Activated CD4-positive, alpha-beta T cell treated with anti-CD3 and anti-CD28 coated beads, Interleukin-2, amount 10 ng/mL, durations not matched to agents 24 days and 14 days (primary cell): ENCODE results near the gene IQSEC1. TPM values are rescaled to one million over a fixed set of nuclear protein-coding genes. Genes with fewer than 3 reads are reported as not detected.

ENCODE experiments used
- DNase-seq: peaks from one replicate; pipeline ENCODE4 v3.0.0; 2022
- H3K27ac Mint-ChIP-seq: one replicate; pipeline ENCODE4 v1.8.0; 2022; ENCODE audit warnings: mild to moderate bottlenecking, mixed read lengths
- H3K27me3 Mint-ChIP-seq: one replicate; pipeline ENCODE4 v1.8.0; 2022; ENCODE audit warnings: mixed read lengths
- H3K36me3 Mint-ChIP-seq: one replicate; pipeline ENCODE4 v1.8.0; 2022; ENCODE audit warnings: low read depth, mild to moderate bottlenecking, mixed read lengths
- H3K4me1 Mint-ChIP-seq: one replicate; pipeline ENCODE4 v1.8.0; 2021; ENCODE audit warnings: mixed read lengths
- H3K4me3 Mint-ChIP-seq: one replicate; pipeline ENCODE4 v1.8.0; 2022; ENCODE audit warnings: mild to moderate bottlenecking, moderate library complexity, mixed read lengths
- H3K9me3 Mint-ChIP-seq: one replicate; pipeline ENCODE4 v1.8.0; 2021; ENCODE audit warnings: mixed read lengths
- intact Hi-C: fragments of 100-400 bp; cut with micrococcal nuclease; formaldehyde crosslinking; loops from one replicate; pipeline ENCODE4 v1.15.1; 2023
- total RNA-seq: library from RNA; stranded (reverse); gene quantifications from 2 replicates; pipeline ENCODE4 v1.2.3, GENCODE V29; 2022

Gene IQSEC1
- total RNA-seq, 1 donor from 2014 or later: 22.5 TPM

DNA sequence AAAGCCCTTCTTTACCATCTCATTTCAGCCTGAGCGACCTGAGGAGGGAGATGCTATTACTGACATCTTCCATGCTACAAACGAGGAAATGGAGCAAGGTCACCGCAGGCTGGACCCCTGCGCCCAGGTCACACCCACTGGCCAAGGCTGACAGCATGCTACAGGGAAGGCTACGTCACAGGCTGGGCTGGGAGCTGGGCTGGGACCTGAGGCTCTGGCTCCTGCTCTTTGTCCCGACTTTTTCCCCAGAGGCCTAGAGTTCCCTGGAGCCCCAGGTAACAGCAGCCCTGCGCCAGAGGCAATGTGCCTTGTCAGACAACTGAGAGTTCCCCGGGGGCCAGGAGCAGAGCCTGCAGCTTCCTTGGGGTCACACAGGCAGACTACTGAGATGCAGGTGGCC is 87.2 kb downstream of the IQSEC1 start:
- DNase-seq: no peak
- no peaks in the 10 kb centered on the region for H3K36me3 Mint-ChIP-seq
- intact Hi-C loops: loop anchor here (2.0 kb wide), 1 partner anchor 13 kb away; no protein-coding TSS in a partner anchor
- H3K4me1 Mint-ChIP-seq: peaks cover 20% of the 10 kb centered on the region
- H3K27ac Mint-ChIP-seq: no peak overlapping the region
- no peaks in the 10 kb centered on the region for H3K27me3 Mint-ChIP-seq
- no peak overlapping the region for H3K4me3 Mint-ChIP-seq
- H3K9me3 Mint-ChIP-seq: no peaks in the 10 kb centered on the region

- H3K4me3 Mint-ChIP-seq: no peak overlapping the region
- H3K27me3 Mint-ChIP-seq: no peaks in the 10 kb centered on the region
- H3K9me3 Mint-ChIP-seq: no peaks in the 10 kb centered on the region
- no peaks in the 10 kb centered on the region for H3K36me3 Mint-ChIP-seq
- no peak overlapping the region for H3K27ac Mint-ChIP-seq
- H3K4me1 Mint-ChIP-seq: peaks cover 19% of the 10 kb centered on the region
- no peak for DNase-seq
- intact Hi-C loops: no loop called here
Measured at GRCh38 chr3:12985148-12985547, 88.1 kb downstream of the IQSEC1 start.

DNA sequence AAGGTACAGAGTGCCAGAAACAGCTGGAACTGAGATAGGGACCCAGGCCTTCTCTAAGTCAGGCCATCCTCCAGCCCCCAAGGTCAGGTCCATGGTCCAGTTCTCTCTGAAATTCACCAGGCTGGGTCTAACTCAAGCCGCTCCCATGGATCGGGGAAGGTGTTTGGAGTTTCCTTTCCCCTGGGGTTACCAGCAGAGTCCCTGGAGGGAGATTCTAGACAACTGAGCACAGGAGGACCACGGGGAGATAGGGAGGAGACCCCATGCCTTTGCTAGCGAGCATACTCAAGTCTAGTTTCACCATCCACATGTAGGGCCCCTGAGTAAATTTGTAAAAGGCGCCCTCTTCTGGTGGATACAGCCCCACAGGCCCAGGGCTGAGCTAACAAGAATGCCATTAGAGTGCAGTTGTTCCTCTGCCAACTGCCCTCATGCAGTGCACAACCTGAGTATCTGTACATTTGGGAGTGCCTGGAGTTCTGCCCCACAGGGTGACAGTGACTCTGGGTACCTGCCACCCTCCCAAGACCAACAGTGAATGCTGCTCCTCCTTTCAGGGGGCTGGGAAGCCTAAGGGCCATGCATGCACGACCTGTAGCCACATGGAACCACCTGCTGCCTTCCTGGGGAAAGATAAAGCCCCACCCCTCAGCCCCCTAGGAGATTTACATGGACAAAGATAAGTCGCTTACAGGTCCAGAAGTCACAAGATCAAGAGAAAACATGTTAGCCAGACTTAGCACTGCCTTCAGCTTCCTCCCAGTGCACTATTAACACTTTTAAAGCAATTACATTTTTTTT is 89.0 kb downstream of the IQSEC1 start:
- no peaks in the 10 kb centered on the region for H3K36me3 Mint-ChIP-seq
- intact Hi-C loops: loop anchor here (1.0 to 5.0 kb wide), 2 partner anchors 37 to 116 kb away; no protein-coding TSS in a partner anchor
- DNase-seq: peak; percentile 87
- H3K4me1 Mint-ChIP-seq: peaks cover 19% of the 10 kb centered on the region
- no peaks in the 10 kb centered on the region for H3K9me3 Mint-ChIP-seq
- no peak overlapping the region for H3K4me3 Mint-ChIP-seq
- H3K27ac Mint-ChIP-seq: no peak overlapping the region
- H3K27me3 Mint-ChIP-seq: no peaks in the 10 kb centered on the region

- intact Hi-C loops: loop anchor here (5.0 kb wide), 1 partner anchor 36 kb away; no protein-coding TSS in a partner anchor
- H3K27me3 Mint-ChIP-seq: no peaks in the 10 kb centered on the region
- H3K4me3 Mint-ChIP-seq: no peak overlapping the region
- no peak overlapping the region for H3K27ac Mint-ChIP-seq
- H3K4me1 Mint-ChIP-seq: peaks cover 15% of the 10 kb centered on the region
- DNase-seq: no peak
- no peaks in the 10 kb centered on the region for H3K36me3 Mint-ChIP-seq
- no peaks in the 10 kb centered on the region for H3K9me3 Mint-ChIP-seq
Measured at GRCh38 chr3:12983319-12983718, 89.9 kb downstream of the IQSEC1 start.

GRCh38 chr3:12982619-12983101 is 90.6 kb downstream of the IQSEC1 start:
- no peaks in the 10 kb centered on the region for H3K36me3 Mint-ChIP-seq
- no peaks in the 10 kb centered on the region for H3K27me3 Mint-ChIP-seq
- H3K4me1 Mint-ChIP-seq: peaks cover 15% of the 10 kb centered on the region
- no peak overlapping the region for H3K4me3 Mint-ChIP-seq
- DNase-seq: no peak
- no peaks in the 10 kb centered on the region for H3K9me3 Mint-ChIP-seq
- no peak overlapping the region for H3K27ac Mint-ChIP-seq
- intact Hi-C loops: loop anchor here (5.0 kb wide), 1 partner anchor 35 kb away; no protein-coding TSS in a partner anchor

DNA sequence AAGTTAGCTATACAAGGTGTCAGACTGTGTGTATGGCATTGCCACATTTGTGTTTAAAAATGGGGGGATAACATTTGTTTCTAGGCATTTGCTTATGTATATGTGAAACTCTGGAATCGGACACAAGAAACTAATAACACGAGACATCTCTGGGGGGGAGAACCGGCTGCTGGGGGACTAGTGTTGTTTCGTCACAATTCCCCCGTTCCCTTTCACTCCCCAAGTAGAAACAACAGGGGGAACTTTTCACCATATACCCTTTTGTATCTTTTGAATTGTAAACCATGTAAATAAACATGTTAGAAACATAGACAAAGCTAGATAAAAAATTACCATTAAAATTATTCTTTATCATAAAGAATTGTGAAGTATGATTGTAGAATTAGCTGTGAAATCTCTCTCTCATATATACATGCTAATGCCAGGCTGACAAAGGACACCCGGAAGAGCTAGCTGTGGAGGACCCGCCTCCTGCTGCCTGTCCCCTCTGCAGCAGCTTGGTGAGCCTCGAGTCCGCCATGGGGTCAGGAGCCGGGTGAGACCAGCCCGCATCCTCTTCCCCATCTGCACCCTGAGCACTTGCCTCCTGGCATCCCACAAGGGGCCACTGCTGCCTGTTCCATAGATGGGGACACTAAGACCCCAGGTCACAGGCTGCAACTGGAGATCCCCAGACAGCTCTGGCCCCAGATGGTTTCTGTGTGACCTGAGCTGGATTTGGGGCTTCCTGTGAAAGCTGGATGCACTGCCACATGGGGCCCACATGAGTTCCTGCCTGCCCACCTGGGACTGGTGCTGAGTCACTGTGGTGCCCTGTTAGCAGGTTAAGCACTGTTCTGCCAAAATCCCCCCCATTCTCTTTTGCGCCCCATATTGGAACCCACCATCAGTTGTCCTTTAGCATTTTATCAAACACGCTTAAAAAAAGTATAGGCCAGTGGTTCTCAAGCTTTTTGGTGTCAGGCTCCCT is 91.6 kb downstream of the IQSEC1 start:
- Mint-ChIP-seq H3K27ac (no peak overlapping the region), H3K4me1 (peaks cover 12% of the 10 kb centered on the region)
- intact Hi-C loops: loop anchor here (5.0 kb wide), 1 partner anchor 34 kb away; no protein-coding TSS in a partner anchor

DNA sequence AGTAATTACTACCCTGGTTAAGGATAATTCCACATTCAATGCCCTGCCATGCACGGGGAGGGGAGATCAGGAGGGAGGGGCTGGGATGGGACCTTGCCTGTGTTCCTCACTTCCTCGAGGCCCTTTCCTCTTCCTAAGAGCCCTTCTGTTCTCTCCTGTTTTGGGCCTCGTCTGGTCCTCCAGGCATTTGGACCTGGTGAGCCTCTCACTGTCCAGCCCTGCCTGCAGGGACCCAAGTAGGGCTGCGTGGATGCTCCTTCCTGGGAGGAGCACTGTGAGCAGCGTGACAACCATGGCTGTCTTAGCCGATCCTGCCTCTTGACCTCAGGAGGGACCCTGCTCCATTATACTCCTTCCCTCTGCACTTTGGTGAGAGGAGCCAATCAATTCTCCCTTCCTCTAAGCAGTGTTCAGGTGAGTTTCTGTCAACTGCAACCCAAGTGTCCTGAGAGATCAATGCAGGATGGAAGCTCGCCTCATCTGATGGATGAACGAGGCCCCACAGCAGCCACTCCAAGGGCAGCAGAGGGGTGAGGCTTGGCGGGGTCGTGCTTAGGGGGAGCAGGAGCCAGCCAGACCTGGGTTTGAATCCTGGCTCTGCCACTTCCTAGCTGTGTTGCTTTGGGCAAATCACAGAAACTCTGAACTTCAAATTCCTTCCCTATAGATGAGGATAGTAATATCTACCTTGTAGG is 92.5 kb downstream of the IQSEC1 start:
- no peak for DNase-seq
- peaks cover 3% of the 10 kb centered on the region for H3K36me3 Mint-ChIP-seq
- no peak overlapping the region for H3K4me3 Mint-ChIP-seq
- H3K4me1 Mint-ChIP-seq: peaks cover 12% of the 10 kb centered on the region
- H3K27me3 Mint-ChIP-seq: no peaks in the 10 kb centered on the region
- H3K9me3 Mint-ChIP-seq: no peaks in the 10 kb centered on the region
- intact Hi-C loops: loop anchor here (5.0 kb wide), 1 partner anchor 33 kb away; no protein-coding TSS in a partner anchor
- H3K27ac Mint-ChIP-seq: no peak overlapping the region

More for the DNA sequence above, 91.6 kb downstream of the IQSEC1 start:
- no peaks in the 10 kb centered on the region for H3K27me3 Mint-ChIP-seq
- H3K9me3 Mint-ChIP-seq: no peaks in the 10 kb centered on the region
- peaks cover 3% of the 10 kb centered on the region for H3K36me3 Mint-ChIP-seq
- H3K4me3 Mint-ChIP-seq: no peak overlapping the region
- no peak for DNase-seq

- peaks cover 3% of the 10 kb centered on the region for H3K36me3 Mint-ChIP-seq
- H3K4me1 Mint-ChIP-seq: peaks cover 12% of the 10 kb centered on the region
- intact Hi-C loops: loop anchor here (5.0 kb wide), 1 partner anchor 33 kb away; no protein-coding TSS in a partner anchor
Measured at GRCh38 chr3:12979947-12980487, 93.2 kb downstream of the IQSEC1 start.

DNA sequence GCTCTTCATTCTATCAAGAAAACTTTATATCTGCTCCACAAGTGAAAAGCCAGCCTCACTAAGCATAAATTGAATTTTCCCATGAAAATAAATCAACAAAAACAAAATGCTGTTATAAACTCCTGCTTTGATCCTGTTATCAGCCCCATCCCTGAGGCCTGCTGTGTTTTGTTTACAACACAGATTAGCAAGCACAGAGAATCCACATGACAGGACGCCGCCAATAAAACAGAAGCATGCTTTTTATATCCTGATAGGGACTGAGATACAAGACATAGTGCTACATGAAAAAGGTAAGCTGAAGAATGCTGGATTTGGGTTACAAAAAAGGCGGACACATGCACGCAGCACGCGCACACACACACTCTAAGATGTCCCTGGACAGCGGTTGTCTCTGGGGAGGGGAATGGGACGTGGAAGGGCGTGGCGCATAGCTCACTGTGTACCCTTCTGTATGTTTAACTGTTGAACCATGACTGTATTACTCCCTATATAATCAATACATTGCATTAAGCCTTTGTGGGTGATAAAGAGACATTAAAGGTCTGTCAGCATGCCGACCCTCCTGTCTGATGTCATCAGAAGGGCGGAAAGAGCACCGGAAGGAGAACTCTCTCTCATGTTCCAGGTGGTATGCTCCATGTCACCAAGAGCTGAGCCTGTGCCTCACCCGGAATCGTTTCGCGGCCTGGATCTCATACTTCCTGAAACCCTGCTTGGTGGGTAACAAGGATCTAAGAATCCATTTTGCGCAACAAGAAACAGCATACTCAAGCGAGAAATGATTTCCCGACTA is 93.9 kb downstream of the IQSEC1 start:
- intact Hi-C loops: no loop called here
- H3K36me3 Mint-ChIP-seq: peaks cover 3% of the 10 kb centered on the region
- H3K4me3 Mint-ChIP-seq: no peak overlapping the region
- H3K4me1 Mint-ChIP-seq: peaks cover 11% of the 10 kb centered on the region
- no peak for DNase-seq
- no peak overlapping the region for H3K27ac Mint-ChIP-seq
- no peaks in the 10 kb centered on the region for H3K9me3 Mint-ChIP-seq
- H3K27me3 Mint-ChIP-seq: no peaks in the 10 kb centered on the region

More at GRCh38 chr3:12979947-12980487, 93.2 kb downstream of the IQSEC1 start:
- no peak overlapping the region for H3K4me3 Mint-ChIP-seq
- no peak for DNase-seq
- H3K27ac Mint-ChIP-seq: no peak overlapping the region
- H3K9me3 Mint-ChIP-seq: no peaks in the 10 kb centered on the region
- no peaks in the 10 kb centered on the region for H3K27me3 Mint-ChIP-seq

GRCh38 chr3:12978682-12979081 is 94.5 kb downstream of the IQSEC1 start:
- DNase-seq: no peak
- Mint-ChIP-seq H3K36me3 (peaks cover 3% of the 10 kb centered on the region), H3K27me3 (no peaks in the 10 kb centered on the region), H3K9me3 (no peaks in the 10 kb centered on the region), H3K27ac (no peak overlapping the region), H3K4me3 (no peak overlapping the region), H3K4me1 (peaks cover 9% of the 10 kb centered on the region)
- intact Hi-C loops: no loop called here

DNA sequence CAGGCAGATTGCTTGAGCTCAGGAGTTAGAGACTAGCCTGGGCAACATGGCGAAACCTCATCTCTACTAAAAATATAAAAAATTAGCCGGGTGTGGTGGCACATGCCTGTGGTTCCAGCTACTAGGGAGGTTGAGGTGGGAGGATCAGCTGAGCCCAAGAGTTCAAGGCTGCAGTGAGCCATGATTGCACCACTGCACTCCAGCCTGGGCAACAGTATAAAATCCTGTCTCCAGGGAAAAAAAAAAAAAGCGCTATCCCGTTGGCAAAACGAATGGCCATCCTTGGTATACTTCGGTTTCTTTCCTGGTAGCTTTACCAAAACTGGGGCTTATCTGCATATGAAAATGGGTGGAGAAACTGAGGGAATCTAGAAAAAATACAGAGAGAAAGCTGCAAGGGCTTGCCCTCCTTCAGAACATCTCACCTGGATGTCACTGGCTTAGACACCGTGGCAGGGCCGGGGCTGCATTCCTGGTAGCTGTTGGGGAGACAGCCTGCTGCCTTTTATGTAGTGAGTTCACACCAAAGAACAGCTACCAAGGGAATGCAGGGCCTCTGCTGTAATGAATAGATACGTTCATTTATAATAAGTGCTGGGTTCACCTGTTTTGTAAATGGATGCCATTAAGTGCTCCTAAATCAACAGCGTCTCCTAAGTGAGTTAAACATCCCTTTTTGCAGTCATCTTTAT is 96.0 kb downstream of the IQSEC1 start:
- Mint-ChIP-seq H3K4me3 (no peak overlapping the region), H3K4me1 (peaks cover 5% of the 10 kb centered on the region), H3K36me3 (peaks cover 3% of the 10 kb centered on the region), H3K27ac (no peak overlapping the region), H3K27me3 (no peaks in the 10 kb centered on the region), H3K9me3 (no peaks in the 10 kb centered on the region)
- DNase-seq: no peak
- intact Hi-C loops: no loop called here
